ENCODE results near the gene AP2B1.

DNA sequence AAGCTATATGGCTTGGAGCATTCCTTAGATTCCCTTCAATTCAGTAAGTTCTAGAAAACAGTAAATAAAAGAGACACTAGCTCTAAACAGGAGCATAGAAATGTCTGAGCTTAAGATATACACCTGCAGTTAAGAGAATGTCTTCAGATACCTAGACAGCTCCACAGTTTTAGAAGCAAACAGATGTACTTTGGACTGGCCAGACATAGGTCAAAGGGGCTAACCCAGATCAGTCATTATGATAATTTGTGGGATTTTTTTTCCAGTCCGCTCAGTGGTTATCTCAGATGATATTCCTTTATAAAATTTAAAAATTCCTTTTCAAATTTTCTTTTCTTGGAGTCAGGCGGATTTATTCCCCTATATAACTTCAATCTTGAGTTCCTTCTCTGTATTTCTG is 78.5 kb downstream of the AP2B1 start:
- TF ChIP-seq, protein P1, sequence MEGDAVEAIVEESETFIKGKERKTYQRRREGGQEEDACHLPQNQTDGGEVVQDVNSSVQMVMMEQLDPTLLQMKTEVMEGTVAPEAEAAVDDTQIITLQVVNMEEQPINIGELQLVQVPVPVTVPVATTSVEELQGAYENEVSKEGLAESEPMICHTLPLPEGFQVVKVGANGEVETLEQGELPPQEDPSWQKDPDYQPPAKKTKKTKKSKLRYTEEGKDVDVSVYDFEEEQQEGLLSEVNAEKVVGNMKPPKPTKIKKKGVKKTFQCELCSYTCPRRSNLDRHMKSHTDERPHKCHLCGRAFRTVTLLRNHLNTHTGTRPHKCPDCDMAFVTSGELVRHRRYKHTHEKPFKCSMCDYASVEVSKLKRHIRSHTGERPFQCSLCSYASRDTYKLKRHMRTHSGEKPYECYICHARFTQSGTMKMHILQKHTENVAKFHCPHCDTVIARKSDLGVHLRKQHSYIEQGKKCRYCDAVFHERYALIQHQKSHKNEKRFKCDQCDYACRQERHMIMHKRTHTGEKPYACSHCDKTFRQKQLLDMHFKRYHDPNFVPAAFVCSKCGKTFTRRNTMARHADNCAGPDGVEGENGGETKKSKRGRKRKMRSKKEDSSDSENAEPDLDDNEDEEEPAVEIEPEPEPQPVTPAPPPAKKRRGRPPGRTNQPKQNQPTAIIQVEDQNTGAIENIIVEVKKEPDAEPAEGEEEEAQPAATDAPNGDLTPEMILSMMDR (conservative IDR thresholded peaks at IDR 0.05; ENCODE audit: low read length), result no peak
- no peak for TF ChIP-seq EZH2phosphoT487 (IDR thresholded peaks at IDR 0.05; ENCODE audit: borderline replicate concordance, low read depth, low read length)
